GM21447 (cell line): Measurements from ENCODE around the gene P4HB.

Experiments used
- ATAC-seq: cut with Tn5 transposase; IDR thresholded peaks from one replicate; pipeline ENCODE4 v1.9.1; 2021; ENCODE audit not compliant: unreplicated experiment

P4HB gene

DNA sequence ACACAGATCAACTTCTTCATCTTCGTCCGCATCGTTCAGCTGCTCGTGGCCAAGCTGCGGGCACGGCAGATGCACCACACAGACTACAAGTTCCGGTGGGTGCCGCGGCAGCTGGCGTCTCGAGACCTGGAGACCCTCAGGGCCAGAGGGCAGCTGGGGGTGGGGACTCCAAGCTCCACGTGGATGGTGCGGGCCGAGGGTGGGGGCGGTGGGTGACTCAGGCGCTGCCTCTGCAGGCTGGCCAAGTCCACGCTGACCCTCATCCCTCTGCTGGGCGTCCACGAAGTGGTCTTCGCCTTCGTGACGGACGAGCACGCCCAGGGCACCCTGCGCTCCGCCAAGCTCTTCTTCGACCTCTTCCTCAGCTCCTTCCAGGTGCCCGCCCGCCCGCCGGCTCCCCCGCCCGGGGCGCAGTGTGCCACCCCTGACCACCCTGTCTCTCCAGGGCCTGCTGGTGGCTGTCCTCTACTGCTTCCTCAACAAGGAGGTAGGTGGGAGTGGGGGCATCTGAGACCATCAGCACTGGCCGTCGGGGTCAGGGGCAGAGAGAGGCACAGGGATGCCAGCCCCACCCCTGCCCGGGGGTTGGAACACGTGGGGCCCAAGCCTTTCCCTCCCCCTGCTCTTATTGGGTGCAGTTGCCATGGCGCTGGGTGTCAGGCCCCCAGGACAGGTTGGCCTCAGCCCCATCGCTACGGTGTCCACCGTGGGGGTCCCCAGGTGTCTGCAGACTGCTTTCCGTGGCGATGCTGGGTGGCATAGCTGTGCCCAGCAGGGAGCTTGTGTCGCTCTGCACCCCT lies 47.6 kb downstream of the P4HB start:
- ATAC-seq: no peak

DNA sequence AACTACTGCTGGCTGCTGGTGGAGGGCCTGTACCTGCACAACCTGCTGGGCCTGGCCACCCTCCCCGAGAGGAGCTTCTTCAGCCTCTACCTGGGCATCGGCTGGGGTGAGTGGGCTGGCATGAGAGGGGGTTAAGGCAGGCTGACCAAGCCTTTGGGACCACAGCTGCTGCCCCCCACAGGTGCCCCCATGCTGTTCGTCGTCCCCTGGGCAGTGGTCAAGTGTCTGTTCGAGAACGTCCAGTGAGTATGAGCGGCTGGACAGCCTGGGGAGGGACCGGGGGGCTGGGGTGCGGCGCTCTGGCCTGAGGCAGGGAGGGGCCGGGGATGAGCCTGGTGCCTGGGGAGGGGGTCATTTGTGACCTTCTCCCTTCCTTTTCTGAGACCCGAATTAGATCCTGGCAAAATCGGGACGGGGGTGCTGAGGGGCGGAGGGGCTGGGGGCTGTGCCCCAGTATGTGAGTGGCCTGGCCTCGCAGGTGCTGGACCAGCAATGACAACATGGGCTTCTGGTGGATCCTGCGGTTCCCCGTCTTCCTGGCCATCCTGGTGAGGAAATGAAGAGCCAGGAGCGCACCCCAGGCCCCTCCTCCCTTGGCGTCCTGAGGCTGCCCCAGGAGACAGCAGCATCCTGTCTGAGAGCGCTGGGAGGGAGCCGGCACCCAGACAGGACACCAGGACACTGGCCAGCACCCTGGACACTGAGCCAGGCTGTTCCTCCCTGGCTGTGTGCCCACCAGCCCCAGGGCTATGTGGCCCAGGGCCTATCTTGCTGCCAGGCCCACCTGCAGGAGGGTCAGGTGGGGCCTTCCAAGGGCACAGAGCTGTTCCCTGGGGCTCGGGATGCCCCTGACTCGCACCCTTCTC lies 48.4 kb downstream of the P4HB start:
- no peak for ATAC-seq

DNA sequence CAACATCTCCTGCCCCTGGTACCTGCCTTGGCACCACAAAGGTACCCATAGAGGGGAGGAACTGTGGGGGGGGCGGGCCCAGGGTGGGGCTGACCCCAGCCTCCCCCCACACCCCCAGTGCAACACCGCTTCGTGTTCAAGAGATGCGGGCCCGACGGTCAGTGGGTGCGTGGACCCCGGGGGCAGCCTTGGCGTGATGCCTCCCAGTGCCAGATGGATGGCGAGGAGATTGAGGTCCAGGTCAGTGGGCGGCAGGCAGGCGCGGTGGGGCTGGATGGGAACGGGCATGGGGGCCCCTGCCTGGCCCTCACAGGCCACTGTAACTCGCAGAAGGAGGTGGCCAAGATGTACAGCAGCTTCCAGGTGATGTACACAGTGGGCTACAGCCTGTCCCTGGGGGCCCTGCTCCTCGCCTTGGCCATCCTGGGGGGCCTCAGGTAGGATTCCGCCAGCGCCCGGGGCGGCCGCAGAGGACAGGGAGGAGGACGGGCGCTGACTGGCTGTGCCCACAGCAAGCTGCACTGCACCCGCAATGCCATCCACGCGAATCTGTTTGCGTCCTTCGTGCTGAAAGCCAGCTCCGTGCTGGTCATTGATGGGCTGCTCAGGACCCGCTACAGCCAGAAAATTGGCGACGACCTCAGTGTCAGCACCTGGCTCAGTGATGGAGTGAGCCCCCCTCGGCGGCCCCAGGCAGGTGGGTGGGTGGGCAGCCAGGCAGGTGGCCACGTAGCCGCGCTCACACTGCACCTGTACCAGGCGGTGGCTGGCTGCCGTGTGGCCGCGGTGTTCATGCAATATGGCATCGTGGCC lies 49.2 kb downstream of the P4HB start:
- no peak for ATAC-seq

DNA sequence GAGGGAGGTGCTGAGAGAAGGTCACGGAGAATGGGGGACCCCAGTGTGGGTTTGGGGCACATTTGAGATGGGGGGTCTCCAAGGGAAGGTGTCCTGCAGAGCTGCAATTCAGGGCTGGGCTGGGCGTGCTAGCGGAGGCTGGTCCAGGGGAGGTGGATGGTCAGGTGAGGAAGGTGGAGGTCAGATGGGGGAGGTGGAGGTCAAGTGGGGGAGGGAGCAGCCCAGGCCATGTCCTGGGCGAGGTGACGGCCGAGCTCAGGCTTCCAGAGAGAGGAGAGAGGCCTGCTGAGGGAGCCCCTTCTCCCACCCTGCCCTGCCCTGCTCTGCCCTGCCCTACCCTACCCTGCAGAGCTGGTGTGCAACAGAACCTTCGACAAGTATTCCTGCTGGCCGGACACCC lies 49.9 kb downstream of the P4HB start:
- no peak for ATAC-seq

DNA sequence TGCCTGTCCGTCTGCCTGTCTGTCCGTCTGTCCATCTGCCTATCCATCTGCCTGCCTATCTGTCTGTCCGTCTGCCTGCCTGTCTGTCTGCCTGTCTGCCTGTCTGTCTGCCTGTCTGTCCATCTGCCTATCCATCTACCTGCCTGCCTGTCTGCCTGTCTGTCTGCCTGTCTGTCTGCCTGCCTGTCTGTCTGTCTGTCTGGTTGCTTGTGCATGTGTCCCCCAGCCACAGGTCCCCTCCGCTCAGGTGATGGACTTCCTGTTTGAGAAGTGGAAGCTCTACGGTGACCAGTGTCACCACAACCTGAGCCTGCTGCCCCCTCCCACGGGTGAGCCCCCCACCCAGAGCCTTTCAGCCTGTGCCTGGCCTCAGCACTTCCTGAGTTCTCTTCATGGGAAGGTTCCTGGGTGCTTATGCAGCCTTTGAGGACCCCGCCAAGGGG lies 50.8 kb downstream of the P4HB start:
- ATAC-seq: no peak

DNA sequence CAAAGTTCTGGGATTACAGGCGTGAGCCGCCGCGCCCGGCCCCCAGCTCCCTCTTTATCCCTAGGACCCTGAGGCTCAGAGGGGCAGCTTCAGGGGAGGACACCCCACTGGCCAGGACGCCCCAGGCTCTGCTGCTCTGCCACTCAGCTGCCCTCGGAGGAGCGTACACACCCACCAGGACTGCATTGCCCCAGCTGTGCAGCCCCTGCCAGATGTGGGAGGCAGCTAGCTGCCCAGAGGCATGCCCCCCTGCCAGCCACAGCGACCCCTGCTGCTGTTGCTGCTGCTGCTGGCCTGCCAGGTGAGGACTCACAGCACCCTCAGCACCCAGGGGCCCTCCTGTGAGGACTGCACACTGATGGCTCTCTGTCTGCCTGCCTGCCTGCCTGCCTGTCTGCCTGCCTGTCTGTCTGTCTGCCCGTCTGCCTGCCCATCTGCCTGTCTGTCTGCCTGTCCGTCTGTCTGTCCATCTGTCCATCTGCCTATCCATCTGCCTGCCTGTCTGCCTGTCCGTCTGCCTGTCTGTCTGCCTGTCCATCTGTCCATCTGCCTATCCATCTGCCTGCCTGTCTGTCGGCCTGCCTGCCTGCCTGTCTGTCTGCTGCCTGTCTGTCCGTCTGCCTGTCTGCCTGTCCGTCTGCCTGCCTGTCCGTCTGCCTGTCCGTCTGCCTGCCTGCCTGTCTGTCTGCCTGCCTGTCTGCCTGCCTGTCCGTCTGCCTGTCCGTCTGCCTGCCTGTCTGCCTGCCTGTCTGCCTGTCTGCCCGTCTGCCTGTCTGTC lies 51.4 kb downstream of the P4HB start:
- ATAC-seq: no peak

DNA sequence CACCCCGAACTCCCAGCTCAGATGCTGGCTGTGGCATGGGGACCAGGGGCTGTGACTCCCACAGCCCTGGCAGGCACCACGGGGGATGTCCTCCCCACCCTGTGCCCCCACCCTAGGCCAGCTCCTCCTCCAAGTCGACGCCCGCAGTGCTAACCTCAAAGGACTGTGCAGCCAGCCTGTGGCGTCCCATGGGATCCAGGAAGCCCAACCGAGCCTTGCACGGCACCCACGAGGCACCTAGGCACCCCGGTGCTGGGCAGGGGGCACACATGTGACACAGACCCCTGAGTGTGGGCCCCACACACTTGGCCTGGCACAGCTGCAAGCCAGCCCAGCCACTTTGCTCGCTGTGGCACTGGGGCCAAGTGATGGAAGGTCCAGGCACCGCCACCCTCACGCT lies 52.5 kb downstream of the P4HB start:
- no peak for ATAC-seq

DNA sequence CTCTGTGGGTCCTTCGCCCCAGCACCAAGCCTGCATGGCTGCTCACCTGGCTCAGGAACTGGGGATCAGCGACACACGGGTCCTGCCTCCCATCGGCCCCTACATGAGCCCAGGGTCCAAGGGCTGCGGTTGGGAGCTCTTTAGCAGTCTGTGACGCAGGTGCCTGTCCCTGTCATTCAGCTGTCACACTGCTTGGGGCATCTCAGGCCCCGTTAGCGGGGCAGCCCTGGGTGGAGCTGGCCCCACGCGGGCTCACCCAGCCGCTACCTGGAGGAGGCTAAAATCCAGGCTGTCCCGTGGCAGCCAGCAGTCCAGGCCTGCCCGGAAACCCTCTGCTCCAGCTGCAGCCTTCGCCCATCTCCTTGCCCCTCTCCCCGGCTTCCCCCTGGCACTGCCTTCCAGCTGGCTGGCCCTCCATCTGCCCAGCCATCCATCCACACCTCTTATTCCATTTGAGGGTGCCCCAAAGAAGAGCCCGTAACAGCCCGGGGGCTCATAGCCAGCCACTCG lies 53.1 kb downstream of the P4HB start:
- no peak for ATAC-seq

DNA sequence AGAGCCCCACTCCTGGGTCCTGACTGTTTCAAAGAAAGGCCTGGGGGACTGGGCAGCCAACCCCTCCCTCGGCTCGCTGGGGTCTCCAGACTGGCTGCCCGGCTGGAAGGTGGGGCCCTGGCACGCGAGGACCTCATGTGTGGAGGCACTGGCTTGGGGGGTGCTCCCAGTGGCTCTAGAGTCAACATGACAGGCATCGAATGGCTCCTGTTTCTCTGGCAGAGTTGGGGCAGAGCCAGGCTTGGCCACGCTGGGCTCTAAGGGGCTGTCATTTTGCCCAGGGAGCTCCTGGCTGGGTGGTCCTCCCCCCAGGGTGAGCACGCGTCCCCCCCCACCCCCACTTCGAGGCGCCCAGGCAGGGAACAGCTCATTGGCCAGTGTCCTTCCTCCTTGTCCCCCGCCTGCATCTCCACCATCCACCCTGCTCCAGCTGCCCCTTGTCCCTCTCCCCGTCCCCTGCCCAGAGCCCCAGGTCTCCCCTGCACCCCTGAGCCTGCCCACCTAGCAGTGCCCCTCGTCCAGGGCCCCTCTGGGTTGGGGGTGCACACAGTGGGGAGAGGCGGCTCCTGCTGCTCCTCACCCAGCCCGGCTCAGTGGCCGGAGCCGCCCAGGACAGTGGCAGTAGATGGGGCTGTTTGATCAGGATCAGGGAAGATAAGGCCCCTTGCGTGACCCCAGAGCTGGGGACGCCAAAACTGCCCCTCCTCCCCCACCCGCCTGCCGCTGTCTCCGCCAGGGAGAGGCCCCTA lies 53.7 kb downstream of the P4HB start:
- no peak for ATAC-seq

DNA sequence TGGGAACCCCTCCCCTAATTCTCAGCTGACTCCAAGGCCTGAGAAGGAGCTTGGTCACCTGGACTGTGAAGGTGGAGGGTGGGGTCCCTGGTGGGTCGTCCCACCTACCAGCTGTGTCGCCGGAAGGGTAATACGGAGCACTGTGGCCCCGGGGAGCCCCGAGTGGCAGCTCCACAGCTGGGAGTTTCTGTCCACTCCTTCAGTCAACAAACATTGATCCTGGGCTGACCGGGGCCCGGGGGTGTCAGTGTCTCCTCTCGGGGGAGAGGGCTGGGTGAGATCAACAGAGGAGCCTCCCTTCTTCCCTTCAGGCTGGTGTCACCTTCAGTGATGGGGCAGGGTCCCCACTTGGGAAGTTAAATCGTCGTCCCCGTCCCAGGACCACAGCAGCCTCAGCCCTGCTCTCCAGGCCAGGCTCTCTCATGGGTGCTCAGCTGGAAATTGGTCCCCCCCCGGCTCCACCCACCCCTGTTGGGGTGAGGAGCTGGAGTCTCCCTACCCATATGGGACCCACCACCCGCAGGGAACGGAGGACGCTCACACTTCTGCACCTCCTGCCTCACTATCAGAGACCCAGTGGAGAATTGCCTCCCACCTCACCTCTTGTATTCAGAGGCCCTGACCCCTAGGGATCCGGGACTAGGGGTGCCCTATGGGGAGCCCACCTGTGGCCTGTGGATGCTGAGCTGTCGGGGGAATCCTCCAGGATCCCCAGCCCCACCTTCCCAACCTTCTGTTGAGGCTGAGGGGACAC lies 54.5 kb downstream of the P4HB start:
- ATAC-seq: no peak

DNA sequence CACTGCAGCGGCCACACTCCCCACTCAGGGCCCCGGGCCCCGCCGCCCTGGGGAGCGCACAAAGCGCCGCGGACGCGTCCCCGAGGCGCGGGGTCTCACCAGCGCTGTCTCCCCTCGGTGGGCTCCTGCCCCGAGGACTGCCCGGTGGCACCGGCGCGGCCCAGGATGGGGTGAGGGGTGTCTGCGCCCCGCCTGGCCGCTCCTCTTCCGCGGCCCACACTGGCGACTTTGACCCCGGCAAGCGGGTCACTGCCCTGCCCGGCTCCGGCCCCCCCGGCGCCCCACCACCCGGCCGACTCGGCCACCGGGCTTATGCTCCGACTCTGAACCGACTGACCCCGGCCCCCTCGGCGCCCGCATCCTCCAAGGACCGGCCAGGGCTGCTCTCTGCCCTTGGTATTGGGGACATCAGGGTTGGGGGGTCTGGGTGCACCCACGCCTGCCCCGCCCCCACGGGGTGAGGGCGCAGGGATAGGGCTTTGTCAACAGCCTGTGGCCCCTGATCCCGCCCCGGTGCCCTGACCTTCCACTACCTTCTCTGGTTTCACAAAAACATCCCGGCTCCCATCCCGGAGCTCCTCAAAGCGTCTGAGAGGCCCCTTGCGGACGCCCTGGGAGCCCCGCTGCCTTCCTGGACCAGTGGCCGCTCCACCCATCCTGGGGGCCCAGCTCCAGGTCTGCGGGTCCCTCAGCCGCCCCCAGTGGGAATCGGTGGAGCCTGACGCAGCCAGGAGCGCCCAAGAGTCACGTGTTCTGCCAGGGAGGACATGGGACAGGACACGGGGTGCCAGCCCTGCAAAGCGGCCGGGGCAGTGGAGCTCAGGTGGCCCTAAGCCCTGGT lies 55.6 kb downstream of the P4HB start:
- no peak for ATAC-seq

DNA sequence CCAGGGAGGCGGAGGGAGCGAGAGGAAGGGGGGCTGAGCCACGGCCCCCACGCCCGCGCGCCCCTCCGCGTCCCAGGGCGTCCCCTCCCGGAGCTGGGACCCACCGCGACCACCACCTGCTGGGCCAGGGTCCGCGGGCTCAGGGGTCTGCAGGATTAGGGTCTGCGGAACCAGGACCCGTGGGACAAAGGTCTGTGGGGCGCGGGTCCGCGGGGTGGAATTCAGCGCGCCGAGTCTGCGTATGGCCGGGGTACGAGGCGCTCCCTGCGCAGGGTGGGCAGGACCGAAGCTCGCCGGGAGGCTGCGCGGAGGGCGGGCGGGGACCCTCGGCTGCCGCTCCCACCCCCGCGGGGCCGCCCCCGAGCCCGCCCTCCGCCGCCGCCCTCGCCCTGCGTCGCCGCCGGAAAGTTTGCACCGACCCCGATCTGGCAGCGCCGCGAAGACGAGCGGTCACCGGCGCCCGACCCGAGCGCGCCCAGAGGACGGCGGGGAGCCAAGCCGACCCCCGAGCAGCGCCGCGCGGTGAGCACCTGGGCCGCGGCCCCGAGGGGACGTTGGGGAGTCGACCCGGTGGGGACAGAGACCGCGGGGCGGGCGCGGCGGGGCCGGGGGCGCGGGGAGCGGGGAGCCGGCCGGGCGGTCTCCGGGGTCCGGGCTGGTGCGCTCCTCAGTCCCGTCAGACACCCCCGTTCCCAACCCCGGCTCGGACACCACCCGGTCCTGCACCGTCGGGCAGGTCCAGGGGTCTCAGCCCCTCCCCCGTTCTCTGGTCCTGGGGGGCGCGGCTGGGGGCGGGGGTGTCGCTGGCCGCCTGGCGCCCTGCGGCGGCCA lies 56.4 kb downstream of the P4HB start, which contains the start of gene GCGR:
Gene GCGR, plus strand, starts transcription at position 423 of the 831 bp plus-strand sequence. CDS start 4,869 bp downstream, outside the sequence.
- no peak for ATAC-seq

DNA sequence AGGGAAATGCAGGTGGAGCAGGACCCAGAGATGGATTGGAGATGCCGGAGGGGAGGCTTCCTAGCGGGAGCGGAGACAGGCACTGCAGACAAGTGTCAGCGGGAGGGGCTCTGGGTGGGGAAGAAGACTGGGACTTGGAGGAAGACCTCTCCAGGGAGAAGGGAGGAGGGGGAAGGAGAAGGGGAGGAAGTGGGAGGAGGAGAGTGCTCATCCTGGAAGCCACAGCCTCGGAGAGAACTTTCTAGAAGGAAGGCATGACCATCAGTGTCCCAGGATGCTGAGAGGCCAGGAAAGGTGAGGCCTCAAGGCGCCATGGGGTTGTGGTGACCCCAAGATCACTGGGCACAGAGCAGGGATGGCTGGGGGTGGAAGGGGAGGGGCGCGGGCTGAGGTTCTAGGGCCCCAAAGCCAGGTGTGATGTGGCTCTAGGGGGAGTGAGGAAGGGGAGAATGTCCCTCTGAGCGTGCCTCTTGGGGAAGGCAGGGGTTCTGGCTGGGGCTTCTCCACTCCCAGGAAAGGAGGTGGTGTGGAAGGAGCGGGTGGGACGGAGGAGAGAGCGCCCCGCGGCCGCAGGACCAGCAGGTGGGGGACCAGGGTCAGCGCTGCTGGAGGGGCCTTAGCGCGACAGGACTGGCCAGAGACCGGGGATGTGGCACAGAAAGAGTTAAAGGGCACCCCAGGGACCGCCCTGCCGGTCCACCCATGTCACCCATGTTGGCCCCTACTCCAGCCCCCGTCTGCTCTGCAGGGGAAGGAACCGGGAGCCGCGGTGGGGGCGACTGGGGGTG lies 57.3 kb downstream of the P4HB start:
- no peak for ATAC-seq

DNA sequence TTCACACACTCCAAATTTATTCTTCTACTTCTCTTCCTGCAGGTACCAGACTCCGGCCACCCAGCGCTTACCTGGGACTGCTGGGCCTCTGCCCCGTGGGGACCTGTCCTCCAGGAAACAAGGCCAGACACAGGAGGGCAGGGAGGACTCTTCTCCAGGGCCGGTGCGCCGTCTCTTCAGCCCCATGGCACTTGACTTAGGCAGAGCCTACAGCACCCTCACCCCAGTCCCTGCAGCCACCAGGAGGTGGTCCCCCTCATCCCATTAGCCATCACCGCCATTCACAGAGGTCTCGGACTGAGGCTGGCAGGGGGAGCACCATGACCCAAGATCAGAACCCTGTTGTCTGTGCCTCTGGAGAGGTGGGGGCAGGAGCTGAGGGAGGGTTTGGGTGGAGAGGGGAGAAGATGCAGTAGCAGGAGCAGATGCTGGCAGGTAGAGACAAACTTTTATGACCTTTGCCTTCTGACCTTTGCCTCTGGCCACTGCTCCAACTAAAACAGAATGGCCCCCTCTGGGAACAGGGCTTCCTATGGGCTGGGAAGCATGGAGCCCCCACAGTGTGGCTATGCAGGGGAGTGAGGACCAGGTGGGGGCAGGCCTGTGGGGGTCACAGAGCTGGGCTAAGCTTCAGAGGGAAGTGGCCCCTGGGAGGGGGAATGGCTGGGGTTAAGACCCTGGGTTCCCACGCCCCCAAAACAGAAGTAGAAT lies 58.1 kb downstream of the P4HB start:
- ATAC-seq: no peak

DNA sequence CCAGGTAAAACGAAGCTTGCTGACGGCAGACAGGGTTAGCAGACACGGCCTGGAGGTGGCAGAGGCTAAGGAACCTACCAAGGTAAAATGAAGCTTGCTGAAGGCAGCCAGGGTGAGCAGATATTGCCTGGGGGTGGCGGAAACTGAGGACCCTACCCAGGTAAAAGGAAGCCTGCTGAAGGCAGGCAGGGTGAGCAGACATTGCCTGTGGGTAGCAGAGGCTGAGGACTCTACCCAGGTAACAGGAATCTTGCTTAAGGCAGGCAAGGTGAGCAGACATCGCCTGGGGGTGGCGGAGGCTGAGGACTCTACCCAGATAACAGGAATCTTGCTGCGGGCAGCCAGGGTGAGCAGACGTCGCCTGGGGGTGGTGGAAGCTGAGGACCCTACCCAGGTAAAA lies 59.0 kb downstream of the P4HB start:
- ATAC-seq: no peak

DNA sequence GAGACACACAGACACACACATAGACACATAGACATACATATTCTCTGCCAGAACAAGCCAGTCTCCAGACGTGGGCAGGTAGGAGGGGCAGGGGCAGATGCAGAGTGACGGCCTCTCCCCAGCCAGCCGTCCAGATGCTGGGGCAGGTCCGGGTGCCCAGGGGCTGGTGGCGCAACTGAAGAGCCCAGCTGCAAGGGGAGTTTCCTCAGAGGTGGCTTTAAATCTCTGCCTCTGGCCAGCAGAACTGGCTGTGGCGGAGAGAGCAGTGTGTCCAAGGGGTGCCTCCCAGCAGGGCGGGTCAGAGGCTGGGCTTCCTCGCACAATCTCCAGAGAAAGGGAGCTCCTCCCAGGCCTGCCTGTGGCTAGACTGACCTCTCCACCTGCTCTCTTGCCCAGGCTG lies 65.8 kb downstream of the P4HB start:
- ATAC-seq: no peak
